Hepatocyte (in vitro differentiated cells): Measurements from ENCODE around the gene TMCC3. TPM values are rescaled to one million over a fixed set of nuclear protein-coding genes. Genes with fewer than 3 reads are reported as not detected.

Experiments
- DNase-seq: peaks from one replicate; pipeline ENCODE4 v3.0.0-alpha.2; 2016; ENCODE audit warnings: low spot score
- H2AFZ ChIP-seq: fragments of 200-600 bp; sonication (generic); 2 replicates; pipeline ENCODE4 v1.6.0; 2016; ENCODE audit warnings: antibody characterized with exemption, mild to moderate bottlenecking
- H3K27ac ChIP-seq: fragments of 200-600 bp; sonication (generic); 2 replicates; pipeline ENCODE4 v1.5.1; 2016; ENCODE audit warnings: mild to moderate bottlenecking
- H3K27me3 ChIP-seq: fragments of 200-600 bp; sonication (generic); 2 replicates; pipeline ENCODE4 v1.6.1; 2016
- H3K36me3 ChIP-seq: fragments of 200-600 bp; sonication (generic); replicated peaks from 2 replicates; pipeline ENCODE4 v1.5.1; 2016; ENCODE audit warnings: low read depth; ENCODE audit not compliant: insufficient read depth
- H3K4me1 ChIP-seq: fragments of 200-600 bp; sonication (generic); 2 replicates; pipeline ENCODE4 v1.5.1; 2016; ENCODE audit warnings: mild to moderate bottlenecking, moderate library complexity; ENCODE audit not compliant: insufficient read depth
- H3K4me2 ChIP-seq: fragments of 200-600 bp; sonication (generic); 2 replicates; pipeline ENCODE4 v1.6.0; 2016
- H3K4me3 ChIP-seq: fragments of 200-600 bp; sonication (generic); 2 replicates; pipeline ENCODE4 v1.5.1; 2016; ENCODE audit warnings: mild to moderate bottlenecking
- H3K79me2 ChIP-seq: fragments of 200-600 bp; sonication (generic); 2 replicates; pipeline ENCODE4 v1.6.0; 2017; ENCODE audit warnings: mild to moderate bottlenecking
- H3K9me2 ChIP-seq: fragments of 200-600 bp; sonication (generic); replicated peaks from 2 replicates; pipeline ENCODE4 v1.6.0; 2017; ENCODE audit warnings: mild to moderate bottlenecking; ENCODE audit not compliant: insufficient read depth
- H3K9me3 ChIP-seq: fragments of 200-600 bp; sonication (generic); 2 replicates; pipeline ENCODE4 v1.5.1; 2016; ENCODE audit warnings: low read depth, mild to moderate bottlenecking
- H4K20me1 ChIP-seq: fragments of 200-600 bp; sonication (generic); 2 replicates; pipeline ENCODE4 v1.6.0; 2016; ENCODE audit warnings: mild to moderate bottlenecking; ENCODE audit not compliant: insufficient read depth, poor library complexity, severe bottlenecking
- EZH2 ChIP-seq: fragments of 200-600 bp; sonication (generic); IDR thresholded peaks from 2 replicates; pipeline ENCODE4 v1.6.1; 2016; ENCODE audit warnings: antibody characterized with exemption, mild to moderate bottlenecking, borderline replicate concordance
- EZH2phosphoT487 ChIP-seq: fragments of 200-600 bp; sonication (generic); IDR thresholded peaks from one replicate; pipeline ENCODE4 v1.6.1; 2018; ENCODE audit warnings: antibody characterized with exemption, mild to moderate bottlenecking, low read depth, moderate library complexity; ENCODE audit not compliant: unreplicated experiment, severe bottlenecking
- WGBS: methylation state at CpG from one replicate; pipeline ENCODE4 v1.1.6; 2016; ENCODE audit warnings: low lambda C conversion rate; ENCODE audit errors: missing lambda C conversion rate; 5-methylcytosine and 5-hydroxymethylcytosine counted together
- polyA plus RNA-seq: library from polyadenylated mRNA; unstranded; fragments of >200 nt; fragmentation: Nextera tagmentation; extraction: Ambion mirVana; gene quantifications from 2 replicates; pipeline ENCODE4 v1.2.1, GENCODE V29; 2016
- total RNA-seq: library from RNA; depleted of rRNA; stranded (reverse); fragments of >200 nt; gene quantifications from 2 replicates; pipeline ENCODE4 v1.2.3, GENCODE V29; 2014
- TF ChIP-seq, protein P1 (sequence below): fragments of 200-600 bp; sonication (generic); IDR thresholded peaks from 2 replicates; pipeline ENCODE4 v1.5.1; 2016; ENCODE audit warnings: antibody characterized with exemption, mild to moderate bottlenecking; ENCODE audit not compliant: poor library complexity

TMCC3 gene
- total and polyA plus RNA-seq, 2 experiments from 2014 or later = 4.0 to 7.8 TPM

DNA sequence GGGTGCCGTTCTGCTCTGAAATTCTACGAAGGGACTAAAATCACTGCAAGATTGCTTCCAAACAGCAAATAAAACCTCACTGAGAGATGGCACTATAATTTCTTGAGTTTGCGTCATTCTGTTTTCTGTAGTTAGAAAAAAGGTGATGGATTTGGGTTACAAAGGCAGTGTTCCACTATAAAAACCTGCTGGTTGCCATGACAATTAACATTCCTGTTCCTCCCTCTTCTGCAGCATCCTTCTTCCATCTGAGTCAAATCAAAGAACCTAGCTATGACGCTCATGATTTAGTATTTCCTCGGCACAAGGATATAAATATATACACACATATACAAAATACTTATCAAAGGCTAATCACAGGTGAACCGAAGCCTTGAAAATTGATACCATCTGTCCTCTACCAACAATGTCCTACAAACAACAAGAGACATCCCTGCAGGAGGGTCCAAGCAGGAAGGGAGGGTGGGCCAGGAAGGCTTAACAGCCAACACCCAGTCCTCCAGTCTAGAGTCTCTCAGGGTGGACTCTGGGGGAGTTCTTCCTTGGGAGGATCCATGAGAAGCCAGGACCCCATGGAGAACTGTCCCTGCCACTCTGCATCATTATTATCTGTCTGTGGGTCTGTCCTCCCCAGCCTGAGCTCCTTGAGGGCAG lies 21.4 kb downstream of the TMCC3 start:
- no peak overlapping the region for H2AFZ ChIP-seq
- no peak overlapping the region for H3K4me3 ChIP-seq
- no peaks in the 10 kb centered on the region for H3K9me2 ChIP-seq
- TF ChIP-seq, protein P1, sequence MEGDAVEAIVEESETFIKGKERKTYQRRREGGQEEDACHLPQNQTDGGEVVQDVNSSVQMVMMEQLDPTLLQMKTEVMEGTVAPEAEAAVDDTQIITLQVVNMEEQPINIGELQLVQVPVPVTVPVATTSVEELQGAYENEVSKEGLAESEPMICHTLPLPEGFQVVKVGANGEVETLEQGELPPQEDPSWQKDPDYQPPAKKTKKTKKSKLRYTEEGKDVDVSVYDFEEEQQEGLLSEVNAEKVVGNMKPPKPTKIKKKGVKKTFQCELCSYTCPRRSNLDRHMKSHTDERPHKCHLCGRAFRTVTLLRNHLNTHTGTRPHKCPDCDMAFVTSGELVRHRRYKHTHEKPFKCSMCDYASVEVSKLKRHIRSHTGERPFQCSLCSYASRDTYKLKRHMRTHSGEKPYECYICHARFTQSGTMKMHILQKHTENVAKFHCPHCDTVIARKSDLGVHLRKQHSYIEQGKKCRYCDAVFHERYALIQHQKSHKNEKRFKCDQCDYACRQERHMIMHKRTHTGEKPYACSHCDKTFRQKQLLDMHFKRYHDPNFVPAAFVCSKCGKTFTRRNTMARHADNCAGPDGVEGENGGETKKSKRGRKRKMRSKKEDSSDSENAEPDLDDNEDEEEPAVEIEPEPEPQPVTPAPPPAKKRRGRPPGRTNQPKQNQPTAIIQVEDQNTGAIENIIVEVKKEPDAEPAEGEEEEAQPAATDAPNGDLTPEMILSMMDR = no peak
- TF ChIP-seq EZH2phosphoT487 (no peak), EZH2 (no peak)
- no peak overlapping the region for H3K27ac ChIP-seq
- no peak for DNase-seq
- H3K9me3 ChIP-seq = no peaks in the 10 kb centered on the region
- no peak overlapping the region for H3K4me2 ChIP-seq
- H4K20me1 ChIP-seq = no peaks in the 10 kb centered on the region
- no peaks in the 10 kb centered on the region for H3K36me3 ChIP-seq
- no peaks in the 10 kb centered on the region for H3K4me1 ChIP-seq
- no peaks in the 10 kb centered on the region for H3K27me3 ChIP-seq
- WGBS = 77% methylated on average over 6 of the region's 6 CpGs
- peaks cover 7% of the 10 kb centered on the region for H3K79me2 ChIP-seq

DNA sequence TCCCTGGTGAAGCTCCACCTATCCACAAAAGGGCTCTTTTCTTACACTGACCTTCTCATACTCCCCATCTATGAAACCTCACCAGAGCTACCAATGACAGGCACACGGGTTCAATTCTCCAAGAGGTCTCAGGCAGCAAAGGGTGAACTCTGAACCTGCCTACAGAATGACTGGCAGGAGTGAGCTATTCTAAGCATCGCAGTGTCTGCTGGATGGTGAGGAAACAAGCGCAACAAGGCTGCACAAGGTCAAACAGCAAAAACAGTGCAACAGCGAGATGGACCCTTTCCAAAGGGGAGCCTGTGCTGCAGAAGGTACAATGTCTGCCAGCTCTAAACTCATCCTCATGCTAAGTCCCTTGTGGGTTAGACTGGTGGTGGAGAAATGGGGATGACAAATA lies 22.0 kb downstream of the TMCC3 start:
- H3K4me2 ChIP-seq = no peak overlapping the region
- no peaks in the 10 kb centered on the region for H3K27me3 ChIP-seq
- no peaks in the 10 kb centered on the region for H4K20me1 ChIP-seq
- H3K4me3 ChIP-seq = no peak overlapping the region
- WGBS = 93% methylated on average over 4 of the region's 4 CpGs
- no peak overlapping the region for H2AFZ ChIP-seq
- H3K79me2 ChIP-seq = peaks cover 7% of the 10 kb centered on the region
- H3K4me1 ChIP-seq = no peaks in the 10 kb centered on the region
- no peaks in the 10 kb centered on the region for H3K9me2 ChIP-seq
- no peak for DNase-seq
- H3K36me3 ChIP-seq = no peaks in the 10 kb centered on the region
- no peak for TF ChIP-seq EZH2
- no peak for TF ChIP-seq EZH2phosphoT487
- TF ChIP-seq, protein P1 = no peak
- no peaks in the 10 kb centered on the region for H3K9me3 ChIP-seq
- no peak overlapping the region for H3K27ac ChIP-seq

- no peak for DNase-seq
- WGBS = 88% methylated on average over 5 of the region's 6 CpGs
- Histone ChIP-seq H3K36me3 (no peaks in the 10 kb centered on the region), H3K4me3 (no peak overlapping the region), H3K4me2 (no peak overlapping the region), H3K9me3 (no peaks in the 10 kb centered on the region), H2AFZ (no peak overlapping the region), H3K9me2 (no peaks in the 10 kb centered on the region), H3K27ac (no peak overlapping the region), H4K20me1 (no peaks in the 10 kb centered on the region), H3K4me1 (peaks cover 14% of the 10 kb centered on the region), H3K27me3 (no peaks in the 10 kb centered on the region), H3K79me2 (no peaks in the 10 kb centered on the region)
- no peak for TF ChIP-seq EZH2
- TF ChIP-seq, protein P1 = no peak
- TF ChIP-seq EZH2phosphoT487 = no peak
Observed at GRCh38 chr12:94625531-94625930, 24.8 kb downstream of the TMCC3 start.
